ENCODE measurements around the gene BCOR. TPM values are rescaled to one million over a fixed set of nuclear protein-coding genes. Genes with fewer than 3 reads are reported as not detected.

The BCOR gene
- total RNA-seq, 4 donors from 2014 or later = 12.8 to 28.8 (median 18.6) TPM

DNA sequence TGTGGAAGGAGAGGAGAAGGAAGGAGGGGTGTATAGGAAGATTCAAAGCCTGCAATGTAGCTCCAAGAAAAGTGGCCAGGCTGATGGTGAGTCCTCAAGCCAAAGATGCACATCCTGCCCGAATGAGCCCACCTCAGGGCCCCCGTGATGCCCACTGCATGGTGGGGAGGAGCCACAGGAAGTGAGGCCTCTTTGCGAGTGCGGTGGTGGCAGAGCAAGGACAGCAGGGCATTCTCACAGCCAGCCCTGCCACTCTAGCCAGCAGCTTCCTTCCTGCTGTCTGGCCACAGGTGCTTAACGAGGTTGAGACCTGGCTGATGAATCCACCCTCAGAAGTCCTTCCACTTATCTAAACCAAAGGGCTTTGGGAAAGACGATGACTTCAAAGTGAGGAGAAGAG is 55.8 kb downstream of the BCOR start:
- no peak for DNase-seq (ENCODE audit: low spot score)
- ATAC-seq (ENCODE audit: low FRiP score) = no peak
- TF ChIP-seq, protein P1, sequence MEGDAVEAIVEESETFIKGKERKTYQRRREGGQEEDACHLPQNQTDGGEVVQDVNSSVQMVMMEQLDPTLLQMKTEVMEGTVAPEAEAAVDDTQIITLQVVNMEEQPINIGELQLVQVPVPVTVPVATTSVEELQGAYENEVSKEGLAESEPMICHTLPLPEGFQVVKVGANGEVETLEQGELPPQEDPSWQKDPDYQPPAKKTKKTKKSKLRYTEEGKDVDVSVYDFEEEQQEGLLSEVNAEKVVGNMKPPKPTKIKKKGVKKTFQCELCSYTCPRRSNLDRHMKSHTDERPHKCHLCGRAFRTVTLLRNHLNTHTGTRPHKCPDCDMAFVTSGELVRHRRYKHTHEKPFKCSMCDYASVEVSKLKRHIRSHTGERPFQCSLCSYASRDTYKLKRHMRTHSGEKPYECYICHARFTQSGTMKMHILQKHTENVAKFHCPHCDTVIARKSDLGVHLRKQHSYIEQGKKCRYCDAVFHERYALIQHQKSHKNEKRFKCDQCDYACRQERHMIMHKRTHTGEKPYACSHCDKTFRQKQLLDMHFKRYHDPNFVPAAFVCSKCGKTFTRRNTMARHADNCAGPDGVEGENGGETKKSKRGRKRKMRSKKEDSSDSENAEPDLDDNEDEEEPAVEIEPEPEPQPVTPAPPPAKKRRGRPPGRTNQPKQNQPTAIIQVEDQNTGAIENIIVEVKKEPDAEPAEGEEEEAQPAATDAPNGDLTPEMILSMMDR (IDR thresholded peaks at IDR 0.05) = no peak

DNA sequence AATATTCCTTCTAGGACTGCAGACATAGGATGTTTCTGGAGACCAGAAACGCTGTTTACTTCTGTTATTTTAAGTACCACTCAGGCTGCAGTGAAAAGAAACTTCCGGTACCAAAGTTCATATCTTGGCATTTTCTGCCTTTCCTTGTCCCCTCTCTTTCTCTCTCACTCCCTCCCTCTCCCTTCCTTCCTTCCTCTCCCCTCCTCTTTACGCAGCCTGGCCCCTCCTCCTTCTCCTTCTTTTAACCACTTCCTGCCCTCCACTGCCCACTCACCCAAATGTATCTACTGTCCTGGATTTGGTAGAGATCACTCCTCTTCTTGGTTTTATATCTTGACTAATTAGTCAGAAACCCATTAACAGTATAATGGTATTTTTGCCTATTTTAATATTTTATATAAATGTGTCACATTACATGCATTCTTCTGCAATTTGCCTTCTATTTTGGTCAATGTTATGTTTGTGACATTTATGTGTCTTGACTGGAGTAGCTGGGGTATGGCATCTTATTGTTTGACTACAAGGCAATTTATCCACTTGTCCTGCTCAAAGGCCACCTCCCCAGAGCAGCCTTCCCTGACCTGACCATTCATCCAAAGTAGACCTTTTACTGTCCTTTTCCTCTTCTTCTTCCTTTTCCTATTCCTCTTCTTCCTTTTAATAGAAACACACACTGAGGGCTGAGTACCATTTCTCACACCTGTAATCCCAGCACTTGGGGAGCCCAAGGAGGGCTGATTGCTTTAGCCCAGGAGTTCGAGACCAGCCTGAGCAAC is 56.9 kb downstream of the BCOR start:
- no peak for ATAC-seq (ENCODE audit: low FRiP score)
- no peak for DNase-seq (ENCODE audit: low spot score)
- TF ChIP-seq, protein P1 (IDR thresholded peaks at IDR 0.05) = no peak

DNA sequence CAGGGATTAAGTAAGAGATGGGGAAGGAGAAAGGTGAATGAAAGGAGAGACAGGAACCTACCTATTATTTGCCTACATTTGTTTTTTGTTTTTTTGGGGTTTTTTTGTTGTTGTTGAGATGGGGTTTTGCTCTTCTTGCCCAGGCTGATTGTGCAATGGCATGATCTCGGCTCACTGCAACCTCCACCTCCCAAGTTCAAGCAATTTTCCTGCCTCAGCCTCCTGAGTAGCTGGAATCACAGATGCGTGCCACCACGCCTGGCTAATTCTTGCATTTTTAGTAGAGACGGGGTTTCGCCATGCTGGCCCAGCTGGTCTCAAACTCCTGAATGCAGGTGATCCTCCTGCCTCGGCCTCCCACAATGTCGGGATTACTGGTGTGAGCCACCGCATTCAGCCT is 57.9 kb downstream of the BCOR start:
- ATAC-seq (ENCODE audit: low FRiP score) (no peak), DNase-seq (ENCODE audit: low spot score) (no peak)
- TF ChIP-seq, protein P1 (IDR thresholded peaks at IDR 0.05) = no peak

DNA sequence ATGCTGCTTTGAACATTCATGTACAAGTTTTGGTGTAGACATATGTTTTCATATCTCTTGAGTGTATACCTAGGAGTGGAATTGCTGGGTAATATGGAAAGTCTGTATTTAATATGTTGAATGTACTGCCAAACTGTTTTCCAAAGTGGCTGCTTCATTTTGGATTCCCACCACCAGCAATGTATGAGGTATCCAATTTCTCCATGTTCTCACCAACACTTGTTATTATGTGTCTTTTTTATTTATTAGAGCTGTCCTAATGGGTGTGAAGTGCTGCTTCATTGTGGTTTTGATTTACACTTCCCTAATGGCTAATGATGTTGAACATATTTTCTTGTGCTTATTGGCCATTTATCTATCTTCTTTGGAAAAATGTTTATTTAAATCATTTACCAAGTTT is 60.4 kb downstream of the BCOR start:
- no peak for DNase-seq (ENCODE audit: low spot score)
- no peak for ATAC-seq (ENCODE audit: low FRiP score)
- TF ChIP-seq, protein P1 (IDR thresholded peaks at IDR 0.05) = no peak

DNA sequence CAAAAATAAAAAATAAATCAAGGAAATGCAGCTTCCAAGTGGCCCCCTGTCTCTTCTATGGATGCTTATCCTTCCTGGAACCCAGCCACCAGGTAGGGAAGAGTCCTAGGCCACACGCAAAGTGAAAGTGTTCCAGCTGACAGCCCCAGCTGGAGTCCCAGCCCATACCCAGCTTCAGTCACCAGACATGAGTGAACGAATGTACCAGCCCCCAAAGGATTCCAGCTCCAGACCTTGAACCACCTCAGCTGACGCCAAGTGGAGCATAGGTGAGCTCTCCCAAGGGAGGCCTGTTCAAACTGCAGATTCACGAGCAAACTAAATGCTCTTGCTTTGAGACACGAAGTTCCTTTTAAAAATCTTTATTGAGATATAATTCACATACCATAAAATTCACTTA is 62.0 kb downstream of the BCOR start:
- DNase-seq (ENCODE audit: low spot score) = no peak
- no peak for ATAC-seq (ENCODE audit: low FRiP score)
- TF ChIP-seq, protein P1 (IDR thresholded peaks at IDR 0.05) = no peak

DNA sequence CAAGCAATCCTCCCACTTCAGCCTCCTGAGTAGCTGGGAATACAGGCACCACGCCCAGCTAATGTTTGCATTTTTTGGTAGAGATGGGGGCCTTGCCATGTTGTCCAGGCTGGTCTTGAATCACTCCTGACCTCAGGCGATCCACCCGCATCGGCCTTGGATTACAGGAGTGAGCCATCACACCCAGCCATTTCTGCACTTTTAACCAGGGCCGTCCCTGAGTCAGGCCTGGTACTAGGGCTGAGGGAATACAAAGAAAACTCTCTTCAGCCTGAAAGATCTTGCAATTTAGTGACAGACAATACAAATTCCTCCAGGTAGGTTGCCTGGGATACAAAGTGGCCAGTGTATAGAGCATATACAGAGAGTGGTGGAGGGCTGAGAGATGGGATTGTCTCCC is 65.8 kb downstream of the BCOR start:
- TF ChIP-seq, protein P1 (IDR thresholded peaks at IDR 0.05) = no peak

DNA sequence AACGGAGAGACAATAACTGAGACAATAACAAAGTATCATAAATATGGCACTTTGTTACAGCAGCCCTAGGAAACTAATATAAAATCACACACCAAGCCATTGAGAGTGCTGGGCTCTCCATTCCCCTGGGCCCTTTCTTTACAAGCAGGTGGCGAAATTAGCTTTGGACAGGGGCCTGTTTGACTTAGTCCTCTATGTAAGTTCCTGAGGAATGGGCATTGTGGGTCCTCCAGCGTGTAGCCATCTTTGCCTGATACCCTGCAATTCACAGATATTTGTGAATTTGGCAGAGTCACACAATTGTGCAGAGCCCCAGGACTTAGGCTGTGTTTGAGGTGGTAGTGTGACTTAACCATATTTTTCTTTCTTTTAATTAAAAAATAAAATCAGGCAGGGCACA is 67.6 kb downstream of the BCOR start:
- TF ChIP-seq, protein P1 (IDR thresholded peaks at IDR 0.05) = no peak
- no peak for ATAC-seq (ENCODE audit: low FRiP score)
- DNase-seq (ENCODE audit: low spot score) = no peak

More for the DNA sequence above, 65.8 kb downstream of the BCOR start:
- ATAC-seq (ENCODE audit: low FRiP score) (no peak), DNase-seq (ENCODE audit: low spot score) (no peak)
